Upper lobe of left lung (tissue), 6 donors: Measurements from ENCODE around the gene RIMS1. TPM values are rescaled to one million over a fixed set of nuclear protein-coding genes. Genes with fewer than 3 reads are reported as not detected.

Experiments
- ATAC-seq, 2 donors: fragments of 200-7000 bp; cut with Tn5 transposase; one replicate each; pipeline ENCODE4 v1.9.1; 2022; ENCODE audit warnings: mild to moderate bottlenecking in 2 of 2, moderate library complexity in 2 of 2; ENCODE audit not compliant: low FRiP score in 2 of 2
- DNase-seq, 2 donors: peaks; one replicate each; pipeline ENCODE4 v3.0.0-alpha.2; 2019 to 2020
- H3K27ac ChIP-seq, 4 donors: fragments of 200-600 bp; sonication (generic); one replicate each; pipeline ENCODE4 v1.5.1; 2016 to 2019
- H3K27me3 ChIP-seq, 4 donors: fragments of 200-600 bp; sonication (generic); one replicate each; pipeline ENCODE4 v1.5.1; 2017 to 2019
- H3K36me3 ChIP-seq, 4 donors: fragments of 200-600 bp; sonication (generic); one replicate each; pipeline ENCODE4 v1.5.1; 2016 to 2019
- H3K4me1 ChIP-seq, 4 donors: fragments of 200-600 bp; sonication (generic); one replicate each; pipeline ENCODE4 v1.5.1; 2018 to 2019
- H3K4me3 ChIP-seq, 4 donors: fragments of 200-600 bp; sonication (generic); one replicate each; pipeline ENCODE4 v1.5.1; 2017 to 2019; ENCODE audit warnings: mild to moderate bottlenecking in 2 of 4, moderate library complexity in 1 of 4
- H3K9me3 ChIP-seq, 4 donors: fragments of 200-600 bp; sonication (generic); one replicate each; pipeline ENCODE4 v1.5.1; 2018 to 2019
- EP300 ChIP-seq, 4 donors: sonication (generic); formaldehyde crosslinking; IDR thresholded peaks; one replicate each; pipeline ENCODE4 v1.5.1; 2017; ENCODE audit warnings: antibody characterized with exemption in 4 of 4, control low read depth in 2 of 4
- POLR2A ChIP-seq, 4 donors: fragments of 450-650 bp; IDR thresholded peaks; one replicate each; pipeline ENCODE4 v1.5.1; 2016 to 2017; ENCODE audit warnings: antibody characterized with exemption in 4 of 4, mild to moderate bottlenecking in 2 of 4
- POLR2AphosphoS5 ChIP-seq, 2 donors: sonication (generic); formaldehyde crosslinking; IDR thresholded peaks; one replicate each; pipeline ENCODE4 v1.5.1; 2017; ENCODE audit warnings: antibody characterized with exemption in 2 of 2
- WGBS, 2 donors: methylation state at CpG; one replicate each; pipeline ENCODE4 v1.1.5; 2017 to 2018; 5-methylcytosine and 5-hydroxymethylcytosine counted together
- total RNA-seq, 6 donors: library from RNA; depleted of rRNA in 4 of 6; stranded (reverse); fragments of >200 nt in 4 of 6; gene quantifications; one replicate each; pipeline versions ENCODE4 v1.1.0 to v1.2.1, GENCODE V29; 2016 to 2021
- TF ChIP-seq, protein P1 (sequence below), 6 experiments: fragments of 450-650 bp in 4 of 6; fragments of 200-600 bp in 2 of 6; sonication (generic) in 2 of 6; IDR thresholded peaks; one replicate each; pipeline ENCODE4 v1.5.1; 2016 to 2019; ENCODE audit warnings: antibody characterized with exemption in 6 of 6
- donor health status: DM: no; HTN: no; CAD: no; lungs with moderate emphysema.
- donor health status: DM: no; HTN: yes; CAD: no; lungs with severe emphysema.

Gene RIMS1
- total RNA-seq, 6 donors from 2014 or later = 1.0 to 4.1 (median 2.7) TPM

DNA sequence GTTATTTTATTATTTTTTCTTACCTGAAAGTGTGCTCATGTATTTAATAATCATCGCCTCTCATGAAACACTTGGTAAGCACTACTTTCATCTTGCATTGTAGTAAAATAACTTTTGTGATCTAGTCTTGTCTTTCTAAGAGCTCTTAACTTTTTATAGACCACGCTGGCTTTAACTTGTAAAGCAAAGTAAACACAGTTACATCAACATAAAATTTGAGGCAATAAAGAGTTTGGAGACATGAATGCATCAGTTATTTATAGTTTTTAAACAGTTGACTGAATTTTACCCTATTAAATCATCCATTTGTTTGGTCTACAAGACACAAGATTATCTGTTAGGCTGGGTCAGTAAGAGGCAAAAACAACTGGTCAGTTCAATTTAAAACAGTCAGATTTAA lies 517.1 kb downstream of the RIMS1 start:
- ATAC-seq (no peak), DNase-seq (no peak)
- TF ChIP-seq POLR2A (IDR thresholded peaks at IDR 0.05) (no peak), POLR2AphosphoS5 (IDR thresholded peaks at IDR 0.05) (no peak), EP300 (IDR thresholded peaks at IDR 0.05) (no peak)
- TF ChIP-seq, protein P1, sequence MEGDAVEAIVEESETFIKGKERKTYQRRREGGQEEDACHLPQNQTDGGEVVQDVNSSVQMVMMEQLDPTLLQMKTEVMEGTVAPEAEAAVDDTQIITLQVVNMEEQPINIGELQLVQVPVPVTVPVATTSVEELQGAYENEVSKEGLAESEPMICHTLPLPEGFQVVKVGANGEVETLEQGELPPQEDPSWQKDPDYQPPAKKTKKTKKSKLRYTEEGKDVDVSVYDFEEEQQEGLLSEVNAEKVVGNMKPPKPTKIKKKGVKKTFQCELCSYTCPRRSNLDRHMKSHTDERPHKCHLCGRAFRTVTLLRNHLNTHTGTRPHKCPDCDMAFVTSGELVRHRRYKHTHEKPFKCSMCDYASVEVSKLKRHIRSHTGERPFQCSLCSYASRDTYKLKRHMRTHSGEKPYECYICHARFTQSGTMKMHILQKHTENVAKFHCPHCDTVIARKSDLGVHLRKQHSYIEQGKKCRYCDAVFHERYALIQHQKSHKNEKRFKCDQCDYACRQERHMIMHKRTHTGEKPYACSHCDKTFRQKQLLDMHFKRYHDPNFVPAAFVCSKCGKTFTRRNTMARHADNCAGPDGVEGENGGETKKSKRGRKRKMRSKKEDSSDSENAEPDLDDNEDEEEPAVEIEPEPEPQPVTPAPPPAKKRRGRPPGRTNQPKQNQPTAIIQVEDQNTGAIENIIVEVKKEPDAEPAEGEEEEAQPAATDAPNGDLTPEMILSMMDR (IDR thresholded peaks at IDR 0.05) = no peak
- Histone ChIP-seq H3K27me3 (no peaks in the 10 kb centered on the region), H3K36me3 (no peaks in the 10 kb centered on the region), H3K4me1 (no peaks in the 10 kb centered on the region), H3K4me3 (no peak overlapping the region), H3K27ac (no peak overlapping the region), H3K9me3 (no peaks in the 10 kb centered on the region)
- 71 to 74% methylated on average over 2 of the region's 2 CpGs for WGBS, 2 donors

DNA sequence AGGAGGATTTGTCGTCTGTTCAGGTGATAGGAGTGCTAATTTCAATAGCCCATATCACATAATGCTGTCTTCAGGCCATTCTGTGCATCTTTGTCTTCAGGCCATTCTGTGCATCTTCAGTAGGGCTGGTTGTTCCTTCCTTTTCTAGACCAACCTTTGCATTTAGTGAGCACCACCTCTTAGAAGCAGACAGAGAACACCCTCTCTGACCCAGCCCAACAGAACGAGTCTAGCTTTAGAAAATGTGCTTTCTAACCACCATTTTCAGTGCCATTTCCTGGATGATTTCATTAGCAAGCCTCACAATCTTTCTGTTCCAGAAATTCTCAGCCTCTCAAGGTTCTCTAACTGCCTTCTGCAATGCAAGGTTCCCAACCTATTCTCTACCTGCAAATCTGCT lies 520.2 kb downstream of the RIMS1 start:
- Histone ChIP-seq H3K36me3 (no peaks in the 10 kb centered on the region), H3K4me3 (no peak overlapping the region), H3K9me3 (no peaks in the 10 kb centered on the region), H3K4me1 (no peaks in the 10 kb centered on the region), H3K27me3 (no peaks in the 10 kb centered on the region), H3K27ac (no peak overlapping the region)
- DNase-seq = no peak
- WGBS, 2 donors = 57 to 72% methylated on average over 2 of the region's 2 CpGs
- no peak for TF ChIP-seq POLR2AphosphoS5 (IDR thresholded peaks at IDR 0.05)
- no peak for TF ChIP-seq EP300 (IDR thresholded peaks at IDR 0.05)
- TF ChIP-seq, protein P1 (IDR thresholded peaks at IDR 0.05) = no peak
- no peak for TF ChIP-seq POLR2A (IDR thresholded peaks at IDR 0.05)
- no peak for ATAC-seq

DNA sequence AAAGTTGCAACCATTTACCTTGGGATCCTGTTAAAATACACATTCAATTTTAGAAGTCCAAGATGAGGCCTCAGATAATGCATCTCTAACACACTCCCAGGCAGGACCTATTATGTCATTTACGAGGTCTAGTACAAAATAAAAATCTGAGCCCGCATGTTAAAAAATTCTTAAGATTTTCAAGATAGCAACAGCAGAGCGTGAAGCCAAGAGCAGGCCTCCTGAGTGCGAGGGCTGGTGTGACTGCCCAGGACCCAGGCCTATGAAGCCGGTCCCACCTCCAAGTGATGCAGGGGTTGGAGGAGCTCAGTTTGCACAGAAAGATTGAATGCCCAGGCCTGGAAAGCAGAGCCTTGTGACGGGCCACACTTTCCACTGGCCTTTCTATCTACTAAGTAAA lies 524.4 kb downstream of the RIMS1 start:
- H3K27me3 ChIP-seq = no peaks in the 10 kb centered on the region
- no peak for DNase-seq
- no peaks in the 10 kb centered on the region for H3K36me3 ChIP-seq
- no peak for ATAC-seq
- H3K4me3 ChIP-seq = no peak overlapping the region
- H3K27ac ChIP-seq = no peak overlapping the region
- WGBS, 2 donors = 72 to 81% methylated on average over 6 of the region's 6 CpGs
- no peak for TF ChIP-seq POLR2AphosphoS5 (IDR thresholded peaks at IDR 0.05)
- TF ChIP-seq, protein P1 (IDR thresholded peaks at IDR 0.05) = no peak
- TF ChIP-seq POLR2A (IDR thresholded peaks at IDR 0.05) = no peak
- TF ChIP-seq EP300 (IDR thresholded peaks at IDR 0.05) = no peak
- no peaks in the 10 kb centered on the region for H3K4me1 ChIP-seq
- H3K9me3 ChIP-seq = no peaks in the 10 kb centered on the region

DNA sequence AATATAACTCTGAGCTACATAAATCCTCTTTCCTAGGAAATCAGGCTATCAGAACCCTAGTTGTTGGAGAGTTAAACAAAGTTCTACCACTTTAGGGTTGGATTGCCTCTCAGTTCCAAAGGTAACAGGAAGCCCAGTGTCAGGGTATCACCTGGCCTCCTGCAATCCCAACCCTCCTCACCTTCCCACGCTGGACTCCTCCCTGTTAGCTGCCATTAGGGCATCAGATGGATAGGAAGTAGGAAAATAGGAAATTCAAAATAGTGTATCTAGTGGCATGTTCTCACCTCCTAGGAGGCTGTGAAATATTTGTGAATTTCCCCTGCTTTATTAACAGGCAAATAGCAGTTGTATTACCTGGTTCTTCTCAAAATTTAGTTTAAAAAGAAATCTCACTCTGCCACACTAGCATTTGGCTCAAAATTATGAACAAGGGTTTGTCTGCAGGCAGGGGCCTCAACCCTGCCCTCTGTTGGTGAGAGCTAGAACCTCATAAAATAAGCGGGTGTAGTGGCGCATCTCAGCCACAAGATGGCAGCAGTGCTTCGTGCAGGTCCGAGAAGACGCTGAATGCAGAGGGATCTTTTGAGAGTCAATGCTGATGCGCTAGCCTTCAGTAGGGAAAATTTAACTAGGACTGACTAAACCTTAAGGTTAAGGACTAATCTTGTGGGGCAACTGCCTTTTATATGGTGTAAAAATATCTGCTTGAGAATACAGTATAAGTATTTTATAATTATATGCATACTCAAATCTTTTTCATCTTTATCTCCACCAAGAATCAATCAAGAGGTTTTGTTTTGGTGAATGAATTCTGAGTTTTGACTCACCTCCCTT lies 525.7 kb downstream of the RIMS1 start:
- Histone ChIP-seq H3K4me1 (no peaks in the 10 kb centered on the region), H3K27me3 (no peaks in the 10 kb centered on the region), H3K27ac (no peak overlapping the region), H3K36me3 (no peaks in the 10 kb centered on the region), H3K9me3 (no peaks in the 10 kb centered on the region), H3K4me3 (no peak overlapping the region)
- ATAC-seq (peak; percentile 93 to 95), DNase-seq (peak in 1 of 2 donors; percentile 80)
- TF ChIP-seq POLR2AphosphoS5 (IDR thresholded peaks at IDR 0.05) = no peak
- TF ChIP-seq, protein P1 (IDR thresholded peaks at IDR 0.05) = peak; percentile 94 to 100 (median 99)
- WGBS, 2 donors = 4 to 5% methylated on average over 7 of the region's 7 CpGs

DNA sequence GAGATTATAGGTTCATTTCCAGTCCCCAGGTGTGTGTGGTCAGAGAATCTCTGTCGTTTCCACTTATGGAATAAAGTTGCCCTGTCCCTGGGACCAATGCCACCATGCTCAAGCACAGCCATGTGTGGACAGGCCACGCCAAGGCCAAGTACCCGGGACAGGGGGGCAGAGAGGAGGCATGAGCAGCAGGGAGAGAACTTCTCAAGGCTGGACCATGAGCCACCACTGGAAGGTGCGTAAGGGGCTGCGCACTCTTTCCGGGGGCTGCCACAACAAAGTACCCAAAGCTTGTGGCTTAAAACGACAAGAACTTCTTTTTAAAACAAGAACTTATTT lies 526.3 kb downstream of the RIMS1 start:
- H3K27ac ChIP-seq = no peak overlapping the region
- 81 to 84% methylated on average over 7 of the region's 7 CpGs for WGBS, 2 donors
- no peaks in the 10 kb centered on the region for H3K36me3 ChIP-seq
- no peaks in the 10 kb centered on the region for H3K9me3 ChIP-seq
- no peaks in the 10 kb centered on the region for H3K4me1 ChIP-seq
- ATAC-seq = no peak
- TF ChIP-seq EP300 (IDR thresholded peaks at IDR 0.05) (no peak), POLR2AphosphoS5 (IDR thresholded peaks at IDR 0.05) (no peak), POLR2A (IDR thresholded peaks at IDR 0.05) (no peak)
- TF ChIP-seq, protein P1 (IDR thresholded peaks at IDR 0.05) = no peak
- H3K27me3 ChIP-seq = no peaks in the 10 kb centered on the region
- no peak overlapping the region for H3K4me3 ChIP-seq
- no peak for DNase-seq
